SK-N-SH (cell line): Measurements from ENCODE around the gene CRISPLD2. TPM values are rescaled to one million over a fixed set of nuclear protein-coding genes. Genes with fewer than 3 reads are reported as not detected.

Experiments
- CTCF ChIA-PET: fragments of 300-600, 350-600 bp; formaldehyde crosslinking; extraction: SDS; loops from one replicate; lab custom pipeline; 2021; lab: Yijun Ruan, JAX
- POLR2A ChIA-PET: fragments of 350-600 bp; sonication (Branson Sonifier 250); formaldehyde crosslinking; extraction: SDS; loops from one replicate; lab custom pipeline; 2020; ENCODE audit warnings: antibody characterized with exemption, inconsistent platforms; lab: Yijun Ruan, JAX
- DNase-seq: peaks from one replicate; pipeline ENCODE4 v3.0.0; 2012
- H2AFZ ChIP-seq: fragments of 200-600 bp; sonication (generic); 2 replicates; pipeline ENCODE4 v1.8.1; 2016; ENCODE audit warnings: antibody characterized with exemption, mild to moderate bottlenecking, low read depth
- H3F3A ChIP-seq: fragments of 200-600 bp; sonication (generic); replicated peaks from 2 replicates; pipeline ENCODE3; 2016; ENCODE audit warnings: antibody characterized with exemption, mild to moderate bottlenecking; ENCODE audit not compliant: insufficient read depth
- H3K27ac ChIP-seq, 2 experiments: fragments of 200-500 bp in 1 of 2; fragments of 200-600 bp in 1 of 2; sonication (Bioruptor generic) in 1 of 2; sonication (generic), shearing (Covaris generic) in 1 of 2; 2 replicates each; pipeline versions ENCODE4 v1.5.1 to v1.6.1; 2014 to 2016; ENCODE audit warnings: low read depth in 2 of 2, inconsistent platforms in 1 of 2, low read length in 1 of 2, mild to moderate bottlenecking in 1 of 2, mixed read lengths in 1 of 2
- H3K27me3 ChIP-seq: fragments of 200-600 bp; sonication (generic), shearing (Covaris generic); 2 replicates; pipeline ENCODE4 v1.6.1; 2016; ENCODE audit warnings: mixed run types; ENCODE audit not compliant: insufficient read depth
- H3K36me3 ChIP-seq, 2 experiments: fragments of 200-500 bp in 1 of 2; fragments of 200-600 bp in 1 of 2; sonication (Bioruptor generic) in 1 of 2; sonication (generic) in 1 of 2; replicated peaks in 1 of 2; 2 replicates each; pipeline versions ENCODE3 to v1.5.1; 2014 to 2016; ENCODE audit warnings: low read length in 1 of 2, mild to moderate bottlenecking in 1 of 2; ENCODE audit not compliant: insufficient read depth in 2 of 2, control insufficient read depth in 1 of 2
- H3K4me1 ChIP-seq, 2 experiments: fragments of 200-500 bp in 1 of 2; fragments of 200-600 bp in 1 of 2; sonication (Bioruptor generic) in 1 of 2; sonication (generic), shearing (Covaris generic) in 1 of 2; 2 replicates each; pipeline versions ENCODE4 v1.5.1 to v1.6.1; 2014 to 2016; ENCODE audit warnings: low read depth in 1 of 2, low read length in 1 of 2, mixed run types in 1 of 2; ENCODE audit not compliant: insufficient read depth in 2 of 2, control insufficient read depth in 1 of 2
- H3K4me2 ChIP-seq: fragments of 200-600 bp; sonication (generic), shearing (Covaris generic); 2 replicates; pipeline ENCODE4 v1.6.1; 2017; ENCODE audit warnings: mixed run types
- H3K4me3 ChIP-seq, 2 experiments: fragments of 200-500 bp in 1 of 2; fragments of 200-600 bp in 1 of 2; sonication (Bioruptor generic) in 1 of 2; sonication (generic), shearing (Covaris generic) in 1 of 2; 2 replicates each; pipeline versions ENCODE4 v1.5.1 to v1.8.1; 2014 to 2016; ENCODE audit warnings: low read depth in 2 of 2, inconsistent platforms in 1 of 2, low read length in 1 of 2, mild to moderate bottlenecking in 1 of 2, mixed read lengths in 1 of 2, moderate library complexity in 1 of 2
- H3K79me2 ChIP-seq: fragments of 200-600 bp; sonication (generic); 2 replicates; pipeline ENCODE4 v1.8.1; 2017; ENCODE audit warnings: mild to moderate bottlenecking; ENCODE audit not compliant: insufficient read depth
- H3K9ac ChIP-seq: fragments of 200-600 bp; sonication (generic); 2 replicates; pipeline ENCODE4 v1.6.1; 2017; ENCODE audit warnings: mixed run types
- H3K9me2 ChIP-seq: fragments of 200-600 bp; sonication (generic); 2 replicates; pipeline ENCODE4 v1.6.1; 2017; ENCODE audit warnings: mixed run types
- H3K9me3 ChIP-seq: fragments of 200-600 bp; sonication (generic); 2 replicates; pipeline ENCODE4 v1.6.1; 2017; ENCODE audit warnings: mixed run types, mild to moderate bottlenecking, moderate library complexity
- H4K20me1 ChIP-seq: fragments of 200-600 bp; sonication (generic); 2 replicates; pipeline ENCODE4 v1.6.1; 2017; ENCODE audit warnings: mild to moderate bottlenecking, mixed run types; ENCODE audit not compliant: insufficient read depth
- CHD2 ChIP-seq: fragments of 150-350 bp; IDR thresholded peaks from 2 replicates; pipeline ENCODE4 v1.6.1; 2018; ENCODE audit warnings: low read length; ENCODE audit not compliant: partially characterized antibody
- ELF1 ChIP-seq: IDR thresholded peaks from 2 replicates; pipeline ENCODE4 v1.4.0; 2012
- EP300 ChIP-seq, 2 experiments: IDR thresholded peaks; 2 replicates each; pipeline versions ENCODE4 v1.4.0 to v1.6.1; 2012; ENCODE audit warnings: borderline replicate concordance in 1 of 2, low read depth in 1 of 2, low read length in 1 of 2
- FOXM1 ChIP-seq: IDR thresholded peaks from 2 replicates; pipeline ENCODE4 v1.4.0; 2012; ENCODE audit warnings: low read depth, mild to moderate bottlenecking
- GATA2 ChIP-seq: sonication (generic); formaldehyde crosslinking; IDR thresholded peaks from 2 replicates; pipeline ENCODE4 v1.5.0; 2020; ENCODE audit warnings: mild to moderate bottlenecking, missing genetic modification reagents
- JUND ChIP-seq: IDR thresholded peaks from 2 replicates; pipeline ENCODE4 v1.4.0; 2012
- MXI1 ChIP-seq: IDR thresholded peaks from 2 replicates; pipeline ENCODE4 v1.6.1; 2012; ENCODE audit warnings: mild to moderate bottlenecking, low read depth, low read length, improper control_type of control experiment
- NFIC ChIP-seq: IDR thresholded peaks from 2 replicates; pipeline ENCODE4 v1.4.0; 2012; ENCODE audit warnings: borderline replicate concordance
- NRF1 ChIP-seq: IDR thresholded peaks from 2 replicates; pipeline ENCODE4 v1.6.1; 2012; ENCODE audit warnings: low read depth, mild to moderate bottlenecking, low read length
- POLR2AphosphoS5 ChIP-seq: IDR thresholded peaks from 2 replicates; pipeline ENCODE4 v1.6.1; 2012; ENCODE audit warnings: low read depth, low read length
- RCOR1 ChIP-seq: fragments of 150-350 bp; IDR thresholded peaks from 2 replicates; pipeline ENCODE4 v1.6.1; 2017; ENCODE audit warnings: antibody characterized with exemption, low read length
- RFX5 ChIP-seq: IDR thresholded peaks from 2 replicates; pipeline ENCODE4 v1.6.1; 2012; ENCODE audit warnings: mild to moderate bottlenecking, improper control_type of control experiment, low read length
- RXRA ChIP-seq: IDR thresholded peaks from 2 replicates; pipeline ENCODE4 v1.4.0; 2012; ENCODE audit warnings: low read depth, mild to moderate bottlenecking, borderline replicate concordance
- SIN3A ChIP-seq: IDR thresholded peaks from 2 replicates; pipeline ENCODE4 v1.6.1; 2012; ENCODE audit warnings: low read depth, mild to moderate bottlenecking, low read length, moderate library complexity, borderline replicate concordance
- TAF1 ChIP-seq: IDR thresholded peaks from 2 replicates; pipeline ENCODE4 v1.6.1; 2012; ENCODE audit warnings: low read depth, mild to moderate bottlenecking, low read length, moderate library complexity, borderline replicate concordance
- TCF12 ChIP-seq: IDR thresholded peaks from 2 replicates; pipeline ENCODE4 v1.4.0; 2012
- TEAD4 ChIP-seq: IDR thresholded peaks from 2 replicates; pipeline ENCODE4 v1.4.0; 2012; ENCODE audit warnings: mild to moderate bottlenecking, borderline replicate concordance; ENCODE audit not compliant: insufficient read depth
- WGBS: methylation state at CpG from one replicate; pipeline ENCODE4 v1.1.6; 2017; ENCODE audit warnings: low lambda C conversion rate; 5-methylcytosine and 5-hydroxymethylcytosine counted together
- polyA plus RNA-seq, 3 experiments: library from polyadenylated mRNA; depleted of rRNA; stranded (reverse); fragments of >200 nt; gene quantifications; 2 replicates each; pipeline ENCODE4 v1.2.3, GENCODE V29; 2012
- TF ChIP-seq, protein P1 (sequence below): IDR thresholded peaks from 2 replicates; pipeline ENCODE4 v1.4.0; 2012; ENCODE audit warnings: low read depth, borderline replicate concordance
- TF ChIP-seq, protein P2 (sequence below): fragments of 150-350 bp; IDR thresholded peaks from 2 replicates; pipeline ENCODE4 v1.6.1; 2017; ENCODE audit warnings: antibody characterized with exemption, low read length, low read depth, borderline replicate concordance
- TF ChIP-seq, protein P3 (sequence below): fragments of 200-600 bp; sonication (generic); IDR thresholded peaks from 2 replicates; pipeline ENCODE4 v1.6.1; 2017; ENCODE audit warnings: antibody characterized with exemption, mild to moderate bottlenecking, moderate library complexity

Gene CRISPLD2
- polyA plus RNA-seq, 1 of the 3 experiments (the other 2 are of a cell fraction): 6.3 TPM

DNA sequence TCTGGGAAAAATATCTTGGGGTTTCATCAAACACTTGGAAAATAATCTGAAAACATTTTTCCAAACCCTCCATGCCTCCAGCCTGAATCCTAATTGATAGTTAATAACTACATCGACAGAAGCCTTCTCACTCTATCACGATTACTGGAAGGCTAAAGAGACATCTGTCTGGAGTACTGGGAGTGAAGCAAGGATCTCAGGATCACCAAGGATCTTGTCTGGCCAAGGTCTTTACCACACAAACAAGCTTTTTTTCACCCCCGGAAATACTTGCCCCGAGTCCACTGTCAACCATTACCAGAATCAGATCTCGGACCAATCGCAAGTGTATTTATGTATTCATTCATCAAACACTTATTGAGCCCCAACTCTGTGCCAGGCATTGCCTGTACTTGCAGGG, 28.3 kb upstream of the CRISPLD2 start:
- TF ChIP-seq TCF12: no peak
- TF ChIP-seq ELF1: no peak
- no peak for TF ChIP-seq TEAD4
- TF ChIP-seq FOXM1: no peak
- no peak for TF ChIP-seq NRF1
- no peak for TF ChIP-seq GATA2 (CRISPR knock-in tag)
- TF ChIP-seq, protein P1, sequence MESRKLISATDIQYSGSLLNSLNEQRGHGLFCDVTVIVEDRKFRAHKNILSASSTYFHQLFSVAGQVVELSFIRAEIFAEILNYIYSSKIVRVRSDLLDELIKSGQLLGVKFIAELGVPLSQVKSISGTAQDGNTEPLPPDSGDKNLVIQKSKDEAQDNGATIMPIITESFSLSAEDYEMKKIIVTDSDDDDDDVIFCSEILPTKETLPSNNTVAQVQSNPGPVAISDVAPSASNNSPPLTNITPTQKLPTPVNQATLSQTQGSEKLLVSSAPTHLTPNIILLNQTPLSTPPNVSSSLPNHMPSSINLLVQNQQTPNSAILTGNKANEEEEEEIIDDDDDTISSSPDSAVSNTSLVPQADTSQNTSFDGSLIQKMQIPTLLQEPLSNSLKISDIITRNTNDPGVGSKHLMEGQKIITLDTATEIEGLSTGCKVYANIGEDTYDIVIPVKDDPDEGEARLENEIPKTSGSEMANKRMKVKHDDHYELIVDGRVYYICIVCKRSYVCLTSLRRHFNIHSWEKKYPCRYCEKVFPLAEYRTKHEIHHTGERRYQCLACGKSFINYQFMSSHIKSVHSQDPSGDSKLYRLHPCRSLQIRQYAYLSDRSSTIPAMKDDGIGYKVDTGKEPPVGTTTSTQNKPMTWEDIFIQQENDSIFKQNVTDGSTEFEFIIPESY: no peak
- no peak for TF ChIP-seq RFX5
- TF ChIP-seq SIN3A: no peak
- TF ChIP-seq, protein P2, sequence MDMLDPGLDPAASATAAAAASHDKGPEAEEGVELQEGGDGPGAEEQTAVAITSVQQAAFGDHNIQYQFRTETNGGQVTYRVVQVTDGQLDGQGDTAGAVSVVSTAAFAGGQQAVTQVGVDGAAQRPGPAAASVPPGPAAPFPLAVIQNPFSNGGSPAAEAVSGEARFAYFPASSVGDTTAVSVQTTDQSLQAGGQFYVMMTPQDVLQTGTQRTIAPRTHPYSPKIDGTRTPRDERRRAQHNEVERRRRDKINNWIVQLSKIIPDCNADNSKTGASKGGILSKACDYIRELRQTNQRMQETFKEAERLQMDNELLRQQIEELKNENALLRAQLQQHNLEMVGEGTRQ: no peak
- TF ChIP-seq EP300 (IDR thresholded peaks at IDR 0.05; ENCODE audit: borderline replicate concordance in 1 of 2, low read depth in 1 of 2, low read length in 1 of 2): no peak
- TF ChIP-seq JUND: no peak
- TF ChIP-seq NFIC: no peak
- no peak for TF ChIP-seq RXRA
- POLR2A ChIA-PET: no interaction called here

DNA sequence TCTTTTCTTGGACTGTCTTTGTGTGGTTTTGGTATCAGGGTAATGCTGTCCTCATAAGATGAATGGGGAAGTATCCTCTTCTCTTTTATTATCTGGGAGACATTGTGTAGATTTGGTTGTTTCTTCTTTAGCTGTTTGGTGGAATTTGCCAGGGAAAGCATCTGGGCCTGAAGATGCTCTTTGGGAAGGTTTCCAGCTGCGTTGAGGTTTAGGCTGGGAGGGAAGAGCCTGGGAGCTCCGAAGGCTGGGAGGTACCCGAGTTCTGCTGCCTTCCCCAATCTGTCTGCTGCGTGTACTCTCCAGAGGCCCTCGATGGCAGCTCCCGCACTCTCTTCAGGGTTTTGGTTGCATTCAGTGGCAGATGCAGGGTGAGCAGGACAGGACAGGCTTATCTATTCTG, 25.6 kb upstream of the CRISPLD2 start:
- H3K4me3 ChIP-seq: no peak overlapping the region

More for the DNA sequence above, 28.3 kb upstream of the CRISPLD2 start:
- Histone ChIP-seq H3K4me1 (peaks cover 0 to 26% of the 10 kb centered on the region in 2 experiments; a peak in 1 of 4 replicates), H2AFZ (no peak overlapping the region), H3K4me3 (no peak overlapping the region), H3K36me3 (no peaks in the 10 kb centered on the region), H3K79me2 (no peaks in the 10 kb centered on the region), H3F3A (no peaks in the 10 kb centered on the region), H3K9me3 (no peaks in the 10 kb centered on the region), H3K27ac (no peak overlapping the region), H4K20me1 (no peaks in the 10 kb centered on the region), H3K4me2 (no peak overlapping the region), H3K9me2 (no peaks in the 10 kb centered on the region), H3K27me3 (no peaks in the 10 kb centered on the region), H3K9ac (no peak overlapping the region)
- WGBS: 88% methylated on average over 6 of the region's 6 CpGs
- DNase-seq: no peak
- CTCF ChIA-PET: interaction anchor here (1.1 to 3.3 kb wide), 5 partner anchors 19 to 180 kb away, joined by 3 to 10 read pairs (median 4); no protein-coding TSS in a partner anchor

More for the DNA sequence above, 25.6 kb upstream of the CRISPLD2 start:
- ChIA-PET CTCF (interaction anchor here (1.0 to 2.5 kb wide), 2 partner anchors 22 to 26 kb away, joined by 3 to 6 read pairs; partner anchors contain the start of gene CRISPLD2), POLR2A (no interaction called here)
- Histone ChIP-seq H3K9me2 (no peaks in the 10 kb centered on the region), H4K20me1 (no peaks in the 10 kb centered on the region), H3K27ac (no peak overlapping the region), H3K9me3 (no peaks in the 10 kb centered on the region), H3F3A (no peaks in the 10 kb centered on the region), H3K4me1 (peaks cover 0 to 13% of the 10 kb centered on the region in 2 experiments; a peak in 1 of 4 replicates), H3K36me3 (no peaks in the 10 kb centered on the region), H3K9ac (no peak overlapping the region), H3K79me2 (no peaks in the 10 kb centered on the region), H3K27me3 (no peaks in the 10 kb centered on the region), H3K4me2 (no peak overlapping the region), H2AFZ (no peak overlapping the region)
- no peak for DNase-seq
- TF ChIP-seq TAF1 (no peak), MXI1 (no peak), RCOR1 (no peak), GATA2 (CRISPR knock-in tag) (no peak), EP300 (IDR thresholded peaks at IDR 0.05; ENCODE audit: borderline replicate concordance in 1 of 2, low read depth in 1 of 2, low read length in 1 of 2) (no peak), CHD2 (no peak), POLR2AphosphoS5 (no peak)
- TF ChIP-seq, protein P3, sequence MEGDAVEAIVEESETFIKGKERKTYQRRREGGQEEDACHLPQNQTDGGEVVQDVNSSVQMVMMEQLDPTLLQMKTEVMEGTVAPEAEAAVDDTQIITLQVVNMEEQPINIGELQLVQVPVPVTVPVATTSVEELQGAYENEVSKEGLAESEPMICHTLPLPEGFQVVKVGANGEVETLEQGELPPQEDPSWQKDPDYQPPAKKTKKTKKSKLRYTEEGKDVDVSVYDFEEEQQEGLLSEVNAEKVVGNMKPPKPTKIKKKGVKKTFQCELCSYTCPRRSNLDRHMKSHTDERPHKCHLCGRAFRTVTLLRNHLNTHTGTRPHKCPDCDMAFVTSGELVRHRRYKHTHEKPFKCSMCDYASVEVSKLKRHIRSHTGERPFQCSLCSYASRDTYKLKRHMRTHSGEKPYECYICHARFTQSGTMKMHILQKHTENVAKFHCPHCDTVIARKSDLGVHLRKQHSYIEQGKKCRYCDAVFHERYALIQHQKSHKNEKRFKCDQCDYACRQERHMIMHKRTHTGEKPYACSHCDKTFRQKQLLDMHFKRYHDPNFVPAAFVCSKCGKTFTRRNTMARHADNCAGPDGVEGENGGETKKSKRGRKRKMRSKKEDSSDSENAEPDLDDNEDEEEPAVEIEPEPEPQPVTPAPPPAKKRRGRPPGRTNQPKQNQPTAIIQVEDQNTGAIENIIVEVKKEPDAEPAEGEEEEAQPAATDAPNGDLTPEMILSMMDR: no peak
- WGBS: no CpG with 5 or more reads among the region's 6 CpGs
